ENCODE data around the gene NAGS. TPM values are rescaled to one million over a fixed set of nuclear protein-coding genes. Genes with fewer than 3 reads are reported as not detected.
"Not testable (repeated sequence)": the region's sequence is repeated elsewhere in the genome, so short reads cannot be mapped to it uniquely, and the experiment has no call there.

NAGS gene
- polyA plus RNA-seq, 4 donors, result 3.3 to 3.9 (median 3.5) TPM

GRCh38 chr17:43983515-43984411 lies 20.7 kb upstream of the NAGS start:
- no peak for DNase-seq (ENCODE audit: low read depth in 4 of 4, low spot score in 2 of 4)

GRCh38 chr17:43984521-43984920 lies 19.9 kb upstream of the NAGS start:
- DNase-seq (ENCODE audit: low read depth in 4 of 4, low spot score in 2 of 4), result no peak

GRCh38 chr17:43986225-43986981 lies 18.0 kb upstream of the NAGS start:
- DNase-seq (ENCODE audit: low read depth in 4 of 4, low spot score in 2 of 4), result no peak

- no peak for DNase-seq (ENCODE audit: low read depth in 4 of 4, low spot score in 2 of 4)
Measured at GRCh38 chr17:43987131-43988021, 17.0 kb upstream of the NAGS start.

GRCh38 chr17:43988301-43988700 lies 16.1 kb upstream of the NAGS start:
- no peak for DNase-seq (ENCODE audit: low read depth in 4 of 4, low spot score in 2 of 4)

GRCh38 chr17:43992641-43993040 lies 11.8 kb upstream of the NAGS start:
- DNase-seq (ENCODE audit: low read depth in 4 of 4, low spot score in 2 of 4), result no peak

- no peak for DNase-seq (ENCODE audit: low read depth in 4 of 4, low spot score in 2 of 4)
Measured at GRCh38 chr17:43994272-43995149, 9.9 kb upstream of the NAGS start.

GRCh38 chr17:43995150-43995471 lies 9.3 kb upstream of the NAGS start:
- no peak for DNase-seq (ENCODE audit: low read depth in 4 of 4, low spot score in 2 of 4)

- not testable (repeated sequence) for DNase-seq (ENCODE audit: low read depth in 4 of 4, low spot score in 2 of 4)
Measured at GRCh38 chr17:43997180-43997579, 7.2 kb upstream of the NAGS start.

GRCh38 chr17:43998552-43998951 lies 5.9 kb upstream of the NAGS start:
- no peak for DNase-seq (ENCODE audit: low read depth in 4 of 4, low spot score in 2 of 4)

GRCh38 chr17:43999024-43999423 lies 5.4 kb upstream of the NAGS start:
- DNase-seq (ENCODE audit: low read depth in 4 of 4, low spot score in 2 of 4), result no peak

- no peak for DNase-seq (ENCODE audit: low read depth in 4 of 4, low spot score in 2 of 4)
Measured at GRCh38 chr17:44000141-44000860, 4.1 kb upstream of the NAGS start.

GRCh38 chr17:44000871-44001460 lies 3.5 kb upstream of the NAGS start:
- no peak for DNase-seq (ENCODE audit: low read depth in 4 of 4, low spot score in 2 of 4)

- DNase-seq (ENCODE audit: low read depth in 4 of 4, low spot score in 2 of 4), result no peak
Measured at GRCh38 chr17:44001461-44001920, 2.9 kb upstream of the NAGS start.

GRCh38 chr17:44002141-44002848 lies 2.1 kb upstream of the NAGS start:
- DNase-seq (ENCODE audit: low read depth in 4 of 4, low spot score in 2 of 4), result no peak

- no peak for DNase-seq (ENCODE audit: low read depth in 4 of 4, low spot score in 2 of 4)
Measured at GRCh38 chr17:44004761-44005526, 522 bp downstream of the NAGS start.

- DNase-seq (ENCODE audit: low read depth in 4 of 4, low spot score in 2 of 4), result no peak
Measured at GRCh38 chr17:44005527-44006271, 1.3 kb downstream of the NAGS start.

Measured in left renal cortex interstitium (tissue), 4 donors.